IMR-90 (cell line): Measurements from ENCODE around the gene ABAT. TPM values are rescaled to one million over a fixed set of nuclear protein-coding genes. Genes with fewer than 3 reads are reported as not detected.

Experiments
- ATAC-seq: fragments of 200-7000 bp; cut with Tn5 transposase; 2 replicates; pipeline ENCODE4 v1.9.1; 2020; ENCODE audit warnings: low read depth, mild to moderate bottlenecking, moderate library complexity
- BruUV-seq: library from RNA; stranded (reverse); fragments of 400-500 nt; replicated peaks from 2 replicates; lab custom pipeline; 2021; lab: Mats Ljungman, UMichigan
- CTCF ChIA-PET: fragments of 300-600 bp; formaldehyde crosslinking; extraction: SDS; loops from one replicate; lab custom pipeline; 2021; ENCODE audit warnings: antibody characterized with exemption; lab: Yijun Ruan, JAX
- POLR2A ChIA-PET: fragments of 300-600 bp; sonication (Branson Sonifier 250); formaldehyde crosslinking; loops from one replicate; lab custom pipeline; 2022; ENCODE audit warnings: antibody characterized with exemption; ENCODE audit not compliant: unreplicated experiment; lab: Charles Lee
- DNase-seq: peaks from one replicate; pipeline ENCODE4 v3.0.0; 2013
- H2AFZ ChIP-seq: replicated peaks from 2 replicates; pipeline ENCODE3; 2013; ENCODE audit warnings: low read length, mild to moderate bottlenecking; ENCODE audit not compliant: poor library complexity
- H2AK5ac ChIP-seq: 2 replicates; pipeline ENCODE4 v1.6.1; 2013; ENCODE audit warnings: low read depth, low read length, inconsistent platforms
- H2AK9ac ChIP-seq: replicated peaks from 2 replicates; pipeline ENCODE3; 2013; ENCODE audit warnings: mild to moderate bottlenecking, low read depth, low read length, moderate library complexity; ENCODE audit not compliant: poor library complexity
- H2BK120ac ChIP-seq: 2 replicates; pipeline ENCODE4 v1.6.1; 2013; ENCODE audit warnings: low read depth, low read length, inconsistent platforms
- H2BK15ac ChIP-seq: 3 replicates; pipeline ENCODE4 v1.6.1; 2013; ENCODE audit warnings: low read depth, low read length, inconsistent platforms
- H2BK20ac ChIP-seq: 2 replicates; pipeline ENCODE4 v1.6.1; 2013; ENCODE audit warnings: low read depth, mild to moderate bottlenecking, inconsistent platforms, low read length, moderate library complexity
- H2BK5ac ChIP-seq: 2 replicates; pipeline ENCODE4 v1.6.1; 2013; ENCODE audit warnings: mild to moderate bottlenecking, low read depth, low read length, inconsistent platforms; ENCODE audit not compliant: poor library complexity, severe bottlenecking
- H3K14ac ChIP-seq: replicated peaks from 2 replicates; pipeline ENCODE4 v1.6.1; 2013; ENCODE audit warnings: low read depth, low read length, inconsistent platforms
- H3K18ac ChIP-seq: 2 replicates; pipeline ENCODE4 v1.6.1; 2013; ENCODE audit warnings: low read depth, low read length, control low read depth
- H3K23ac ChIP-seq: 2 replicates; pipeline ENCODE4 v1.6.1; 2013; ENCODE audit warnings: low read depth, low read length, inconsistent platforms
- H3K27ac ChIP-seq: 2 replicates; pipeline ENCODE4 v1.5.1; 2013; ENCODE audit warnings: mild to moderate bottlenecking, control low read depth, low read length; ENCODE audit not compliant: insufficient read depth
- H3K27me3 ChIP-seq: 2 replicates; pipeline ENCODE4 v1.6.1; 2013; ENCODE audit warnings: low read length; ENCODE audit not compliant: control insufficient read depth, insufficient read depth
- H3K36me3 ChIP-seq: 2 replicates; pipeline ENCODE4 v1.6.1; 2013; ENCODE audit warnings: low read length, mixed read lengths; ENCODE audit not compliant: control insufficient read depth, insufficient read depth
- H3K4ac ChIP-seq: 2 replicates; pipeline ENCODE4 v1.6.1; 2013; ENCODE audit warnings: low read depth, low read length, inconsistent platforms
- H3K4me1 ChIP-seq: 2 replicates; pipeline ENCODE4 v1.6.1; 2013; ENCODE audit warnings: low read length, mixed read lengths; ENCODE audit not compliant: control insufficient read depth, insufficient read depth
- H3K4me2 ChIP-seq: 2 replicates; pipeline ENCODE4 v1.6.1; 2013; ENCODE audit warnings: low read depth, mild to moderate bottlenecking, control low read depth, low read length, moderate library complexity
- H3K4me3 ChIP-seq: 2 replicates; pipeline ENCODE4 v1.5.1; 2013; ENCODE audit warnings: low read depth, mild to moderate bottlenecking, control low read depth, low read length, moderate library complexity; ENCODE audit not compliant: insufficient read depth
- H3K56ac ChIP-seq: 2 replicates; pipeline ENCODE4 v1.6.1; 2013; ENCODE audit warnings: low read length, inconsistent platforms; ENCODE audit not compliant: insufficient read depth; ENCODE audit errors: extremely low read depth
- H3K79me1 ChIP-seq, 2 experiments: 2 replicates each; pipeline ENCODE4 v1.6.1; 2013; ENCODE audit warnings: low read length in 2 of 2, inconsistent platforms in 1 of 2, low read depth in 1 of 2
- H3K9ac ChIP-seq: 2 replicates; pipeline ENCODE4 v1.6.1; 2013; ENCODE audit warnings: low read depth, low read length, control low read depth
- H3K9me1 ChIP-seq: 2 replicates; pipeline ENCODE4 v1.6.1; 2013; ENCODE audit warnings: low read length, inconsistent platforms; ENCODE audit not compliant: insufficient read depth
- H3K9me3 ChIP-seq: 2 replicates; pipeline ENCODE4 v1.6.1; 2013; ENCODE audit warnings: low read length; ENCODE audit not compliant: control insufficient read depth, insufficient read depth
- H4K20me1 ChIP-seq: 2 replicates; pipeline ENCODE4 v1.6.1; 2013; ENCODE audit warnings: low read length, inconsistent platforms; ENCODE audit not compliant: insufficient read depth
- H4K5ac ChIP-seq: 2 replicates; pipeline ENCODE4 v1.6.1; 2013; ENCODE audit warnings: mild to moderate bottlenecking, low read depth, low read length, control low read depth
- H4K8ac ChIP-seq, 2 experiments: 2 replicates each; pipeline ENCODE4 v1.6.1; 2013; ENCODE audit warnings: low read depth in 2 of 2, low read length in 2 of 2, control low read depth in 1 of 2, inconsistent platforms in 1 of 2
- H4K91ac ChIP-seq: 2 replicates; pipeline ENCODE4 v1.6.1; 2013; ENCODE audit warnings: low read depth, low read length, inconsistent platforms; ENCODE audit not compliant: insufficient read depth
- BHLHE40 ChIP-seq: fragments of 150-350 bp; IDR thresholded peaks from 2 replicates; pipeline ENCODE4 v1.6.1; 2016; ENCODE audit warnings: mild to moderate bottlenecking, low read depth, low read length
- CEBPB ChIP-seq: IDR thresholded peaks from 2 replicates; pipeline ENCODE4 v1.6.1; 2012; ENCODE audit warnings: low read depth, low read length, improper control_type of control experiment
- CHD1 ChIP-seq: IDR thresholded peaks from 2 replicates; pipeline ENCODE4 v1.6.1; 2012; ENCODE audit warnings: low read depth, low read length, improper control_type of control experiment
- FOS ChIP-seq: fragments of 150-350 bp; IDR thresholded peaks from 2 replicates; pipeline ENCODE4 v1.6.1; 2016; ENCODE audit warnings: low read depth, low read length
- MAFK ChIP-seq: IDR thresholded peaks from 2 replicates; pipeline ENCODE4 v1.6.1; 2012; ENCODE audit warnings: low read depth, low read length, improper control_type of control experiment
- NFE2L2 ChIP-seq: fragments of 150-350 bp; IDR thresholded peaks from 2 replicates; pipeline ENCODE4 v1.6.1; 2016; ENCODE audit warnings: low read depth, mild to moderate bottlenecking, low read length
- POLR2A ChIP-seq: IDR thresholded peaks from 2 replicates; pipeline ENCODE4 v1.6.1; 2012; ENCODE audit warnings: mild to moderate bottlenecking, low read depth, low read length
- WGBS, 2 experiments: methylation state at CpG; one replicate each; pipeline versions ENCODE4 v1.1.5 to v1.1.7; 2013; ENCODE audit warnings: missing lambda C conversion rate in 2 of 2; ENCODE audit not compliant: insufficient read length in 1 of 2; ENCODE audit errors: extremely low coverage in 2 of 2; 5-methylcytosine and 5-hydroxymethylcytosine counted together
- dilution Hi-C: fragments of 300-500 bp; cut with HindIII; formaldehyde crosslinking; loops from one replicate; pipeline ENCODE4 v1.14.3; 2018; ENCODE audit warnings: low sequenced_read_pairs; ENCODE audit not compliant: unreplicated experiment
- in situ Hi-C: fragments of 300-500 bp; cut with MboI; formaldehyde crosslinking; loops from 3 replicates; pipeline ENCODE4 v1.14.3; 2019; ENCODE audit warnings: low sequenced_read_pairs, inconsistent platforms, mixed read lengths
- intact Hi-C: fragments of 100-400 bp; cut with micrococcal nuclease; formaldehyde crosslinking; loops from 2 replicates; pipeline ENCODE4 v1.10.0; 2022
- polyA plus RNA-seq, 3 experiments: library from polyadenylated mRNA; depleted of rRNA; stranded (reverse); fragments of >200 nt; gene quantifications; 2 replicates each; pipeline ENCODE4 v1.2.3, GENCODE V29; 2012; ENCODE audit warnings: low replicate concordance in 1 of 3
- total RNA-seq: library from RNA; depleted of rRNA; stranded (reverse); fragments of >200 nt; gene quantifications from 2 replicates; pipeline ENCODE4 v1.2.3, GENCODE V29; 2012
- TF ChIP-seq, protein P1 (sequence below): fragments of 150-350 bp; IDR thresholded peaks from 2 replicates; pipeline ENCODE4 v1.6.1; 2016; ENCODE audit warnings: low read depth, mild to moderate bottlenecking, low read length, moderate library complexity, borderline replicate concordance
- TF ChIP-seq, protein P2 (sequence below): conservative IDR thresholded peaks from 2 replicates; pipeline ENCODE4 v1.5.1; 2012; ENCODE audit warnings: mild to moderate bottlenecking, low read depth, low read length, improper control_type of control experiment

Gene ABAT
- total and polyA plus RNA-seq, 2 of the 4 experiments (the other 2 are of a cell fraction): 4.5 to 6.9 TPM

DNA sequence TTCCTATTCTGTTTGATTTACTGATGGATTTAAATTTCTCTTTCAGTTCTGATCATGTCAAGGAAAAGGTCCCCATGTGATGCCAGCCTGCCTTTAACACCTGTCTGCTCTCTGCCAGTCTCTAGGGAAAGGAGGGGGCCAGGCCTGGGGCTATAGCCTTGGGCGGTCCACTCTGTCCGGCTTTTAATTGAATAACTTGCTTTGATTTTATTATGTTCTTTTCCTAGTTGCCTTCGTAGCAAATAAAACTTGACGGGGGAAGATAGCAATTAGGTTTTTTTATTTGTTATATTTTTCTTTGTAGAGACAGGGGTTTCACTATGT is 47.6 kb downstream of the ABAT start:
- BruUV-seq: no TSS peak
- H2AK9ac ChIP-seq: no peak overlapping the region
- no peak overlapping the region for H4K5ac ChIP-seq
- H3K36me3 ChIP-seq: no peaks in the 10 kb centered on the region
- no peak overlapping the region for H3K9ac ChIP-seq
- peaks cover 8% of the 10 kb centered on the region for H3K27me3 ChIP-seq
- no peak overlapping the region for H3K4me3 ChIP-seq
- WGBS, 2 experiments: no CpG with 5 or more reads among the region's 4 CpGs
- ATAC-seq (no peak), DNase-seq (no peak)
- no peak overlapping the region for H2BK20ac ChIP-seq
- H3K9me1 ChIP-seq: no peaks in the 10 kb centered on the region
- no peak overlapping the region for H2AFZ ChIP-seq
- H3K27ac ChIP-seq: no peak overlapping the region
- H3K9me3 ChIP-seq: peaks cover 5% of the 10 kb centered on the region; the same call in 1 of the 2 replicates
- H4K91ac ChIP-seq: no peak overlapping the region
- in situ Hi-C loops: no loop called here
- no peak overlapping the region for H3K56ac ChIP-seq
- intact Hi-C loops: no loop called here
- no peak overlapping the region for H3K23ac ChIP-seq
- ChIA-PET POLR2A (no interaction called here), CTCF (no interaction called here)
- dilution Hi-C loops: no loop called here
- H3K14ac ChIP-seq: no peak overlapping the region
- H2BK120ac ChIP-seq: no peak overlapping the region
- H3K4ac ChIP-seq: no peak overlapping the region
- no peaks in the 10 kb centered on the region for H3K4me1 ChIP-seq
- H2AK5ac ChIP-seq: no peak overlapping the region
- H3K4me2 ChIP-seq: no peak overlapping the region
- H3K18ac ChIP-seq: no peak overlapping the region
- no peak overlapping the region for H2BK5ac ChIP-seq
- no peaks in the 10 kb centered on the region for H3K79me1 ChIP-seq
- H2BK15ac ChIP-seq: no peak overlapping the region
- no peaks in the 10 kb centered on the region for H4K20me1 ChIP-seq
- TF ChIP-seq MAFK: no peak
- no peak for TF ChIP-seq CHD1
- TF ChIP-seq, protein P1, sequence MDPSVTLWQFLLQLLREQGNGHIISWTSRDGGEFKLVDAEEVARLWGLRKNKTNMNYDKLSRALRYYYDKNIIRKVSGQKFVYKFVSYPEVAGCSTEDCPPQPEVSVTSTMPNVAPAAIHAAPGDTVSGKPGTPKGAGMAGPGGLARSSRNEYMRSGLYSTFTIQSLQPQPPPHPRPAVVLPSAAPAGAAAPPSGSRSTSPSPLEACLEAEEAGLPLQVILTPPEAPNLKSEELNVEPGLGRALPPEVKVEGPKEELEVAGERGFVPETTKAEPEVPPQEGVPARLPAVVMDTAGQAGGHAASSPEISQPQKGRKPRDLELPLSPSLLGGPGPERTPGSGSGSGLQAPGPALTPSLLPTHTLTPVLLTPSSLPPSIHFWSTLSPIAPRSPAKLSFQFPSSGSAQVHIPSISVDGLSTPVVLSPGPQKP: no peak
- TF ChIP-seq, protein P2, sequence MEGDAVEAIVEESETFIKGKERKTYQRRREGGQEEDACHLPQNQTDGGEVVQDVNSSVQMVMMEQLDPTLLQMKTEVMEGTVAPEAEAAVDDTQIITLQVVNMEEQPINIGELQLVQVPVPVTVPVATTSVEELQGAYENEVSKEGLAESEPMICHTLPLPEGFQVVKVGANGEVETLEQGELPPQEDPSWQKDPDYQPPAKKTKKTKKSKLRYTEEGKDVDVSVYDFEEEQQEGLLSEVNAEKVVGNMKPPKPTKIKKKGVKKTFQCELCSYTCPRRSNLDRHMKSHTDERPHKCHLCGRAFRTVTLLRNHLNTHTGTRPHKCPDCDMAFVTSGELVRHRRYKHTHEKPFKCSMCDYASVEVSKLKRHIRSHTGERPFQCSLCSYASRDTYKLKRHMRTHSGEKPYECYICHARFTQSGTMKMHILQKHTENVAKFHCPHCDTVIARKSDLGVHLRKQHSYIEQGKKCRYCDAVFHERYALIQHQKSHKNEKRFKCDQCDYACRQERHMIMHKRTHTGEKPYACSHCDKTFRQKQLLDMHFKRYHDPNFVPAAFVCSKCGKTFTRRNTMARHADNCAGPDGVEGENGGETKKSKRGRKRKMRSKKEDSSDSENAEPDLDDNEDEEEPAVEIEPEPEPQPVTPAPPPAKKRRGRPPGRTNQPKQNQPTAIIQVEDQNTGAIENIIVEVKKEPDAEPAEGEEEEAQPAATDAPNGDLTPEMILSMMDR: no peak
- no peak for TF ChIP-seq CEBPB
- no peak for TF ChIP-seq POLR2A
- TF ChIP-seq BHLHE40: no peak
- TF ChIP-seq NFE2L2: no peak
- no peak for TF ChIP-seq FOS
- H4K8ac ChIP-seq: no peak overlapping the region
